ENCODE data around the gene PATJ. TPM values are rescaled to one million over a fixed set of nuclear protein-coding genes. Genes with fewer than 3 reads are reported as not detected.

The PATJ gene
- total and polyA plus RNA-seq, 2 experiments from 2014 or later, result 35.3 to 68.4 TPM

DNA sequence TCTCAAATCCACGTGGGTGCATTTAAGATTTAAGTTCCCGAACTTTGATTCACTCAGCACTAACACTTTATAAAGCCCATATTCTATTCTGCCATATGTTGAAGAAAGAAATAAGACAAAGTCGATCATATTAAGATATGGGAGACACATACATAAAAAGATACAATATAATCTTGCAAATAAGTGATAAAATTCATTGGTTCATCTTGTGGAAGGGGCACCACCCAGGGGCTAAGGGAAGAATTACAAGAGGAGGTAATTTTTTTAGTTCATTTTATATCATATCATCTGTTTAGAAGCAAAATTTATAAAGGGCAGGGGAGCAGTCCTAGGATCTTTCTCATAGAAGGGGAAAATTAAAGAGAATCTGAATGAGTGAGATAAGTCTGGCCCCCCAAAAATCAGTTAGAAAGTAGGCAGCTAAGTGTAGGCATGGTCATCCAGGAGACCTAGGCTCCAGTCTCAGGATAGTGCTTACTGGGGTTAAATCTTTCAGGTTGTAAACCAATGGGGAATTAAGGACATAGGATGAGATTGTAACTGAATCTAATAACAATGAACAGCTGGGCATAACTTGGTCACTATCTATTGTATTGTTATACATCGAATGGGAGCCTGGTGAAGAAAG, 328.2 kb downstream of the PATJ start:
- no peak overlapping the region for H3K4me3 ChIP-seq
- no peaks in the 10 kb centered on the region for H3K27me3 ChIP-seq (ENCODE audit: insufficient read depth)
- DNase-seq (ENCODE audit: low spot score), result peak; percentile 49
- Mint-ChIP-seq H3K27me3 (ENCODE audit: insufficient read depth, low read depth, poor library complexity) (no peaks in the 10 kb centered on the region), H3K27ac (no peak overlapping the region), H3K4me3 (no peak overlapping the region), H3K36me3 (ENCODE audit: low read depth) (peaks cover 23% of the 10 kb centered on the region), H3K9me3 (peaks cover 14% of the 10 kb centered on the region), H3K4me1 (peaks cover 3% of the 10 kb centered on the region; the same call in 1 of the 3 replicates)
- TF ChIP-seq REST (IDR thresholded peaks at IDR 0.05; ENCODE audit: unreplicated experiment) (no peak), STAT1 (IDR thresholded peaks at IDR 0.05; ENCODE audit: unreplicated experiment) (no peak), CTCF (conservative IDR thresholded peaks at IDR 0.05; ENCODE audit: low read depth in 2 of 2) (peak; percentile 62 to 97)
- H3K4me1 ChIP-seq (ENCODE audit: insufficient read depth), result no peaks in the 10 kb centered on the region
- ATAC-seq, result no peak
- no peak overlapping the region for H2AFZ ChIP-seq
- no peaks in the 10 kb centered on the region for H4K20me1 ChIP-seq (replicated peaks; ENCODE audit: insufficient read depth)
- H3K4me2 ChIP-seq, result no peak overlapping the region
- no peaks in the 10 kb centered on the region; the same call in 1 of the 2 replicates for H3K36me3 ChIP-seq (ENCODE audit: insufficient read depth)
- H3K27ac ChIP-seq (ENCODE audit: low read depth), result peak overlapping the region; percentile 12; the same call in 1 of the 2 replicates
- no peaks in the 10 kb centered on the region for H3K79me2 ChIP-seq (replicated peaks; ENCODE audit: insufficient read depth)
- H3F3A ChIP-seq (replicated peaks; ENCODE audit: low read depth), result 0 out of 2 replicates have a peak, but pooled peaks cover 2% of the 10 kb centered on the region
- no peaks in the 10 kb centered on the region for H3K9me2 ChIP-seq (ENCODE audit: insufficient read depth)

- no peaks in the 10 kb centered on the region for H3K27me3 Mint-ChIP-seq (ENCODE audit: insufficient read depth, low read depth, poor library complexity)
- peak; percentile 44 for ATAC-seq
- no peaks in the 10 kb centered on the region for H3K27me3 ChIP-seq (ENCODE audit: insufficient read depth)
- no peak for TF ChIP-seq ZNF114 (CRISPR knock-in tag; IDR thresholded peaks at IDR 0.05)
- TF ChIP-seq EZH2 (IDR thresholded peaks at IDR 0.05; ENCODE audit: low read depth, unreplicated experiment), result no peak
- no peak for TF ChIP-seq ETS1 (IDR thresholded peaks at IDR 0.05)
- TF ChIP-seq STAT1 (IDR thresholded peaks at IDR 0.05; ENCODE audit: unreplicated experiment), result no peak
- TF ChIP-seq EZH2phosphoT487 (IDR thresholded peaks at IDR 0.05; ENCODE audit: unreplicated experiment), result no peak
- no peak for TF ChIP-seq NANOG (IDR thresholded peaks at IDR 0.05; ENCODE audit: borderline replicate concordance)
- no peak for TF ChIP-seq CREB1 (CRISPR knock-in tag; IDR thresholded peaks at IDR 0.05; ENCODE audit: low read depth)
Measured at GRCh38 chr1:62071695-62072094, 329.4 kb downstream of the PATJ start.

More at GRCh38 chr1:62071695-62072094, 329.4 kb downstream of the PATJ start:
- Mint-ChIP-seq H3K36me3 (ENCODE audit: low read depth) (peaks cover 11% of the 10 kb centered on the region), H3K9me3 (peaks cover 5% of the 10 kb centered on the region), H3K4me3 (no peak overlapping the region), H3K4me1 (peaks cover 3% of the 10 kb centered on the region; the same call in 1 of the 3 replicates), H3K27ac (no peak overlapping the region)
- Histone ChIP-seq H3K4me2 (no peak overlapping the region), H3K36me3 (ENCODE audit: insufficient read depth) (no peaks in the 10 kb centered on the region), H2AFZ (no peak overlapping the region), H3K79me2 (replicated peaks; ENCODE audit: insufficient read depth) (no peaks in the 10 kb centered on the region), H3K27ac (ENCODE audit: low read depth) (0 out of 2 replicates have a peak overlapping the region, but pooled peaks have one; percentile 2), H3F3A (replicated peaks; ENCODE audit: low read depth) (0 out of 2 replicates have a peak, but pooled peaks cover 2% of the 10 kb centered on the region), H3K4me3 (no peak overlapping the region), H3K9me2 (ENCODE audit: insufficient read depth) (no peaks in the 10 kb centered on the region), H4K20me1 (replicated peaks; ENCODE audit: insufficient read depth) (no peaks in the 10 kb centered on the region), H3K4me1 (ENCODE audit: insufficient read depth) (no peaks in the 10 kb centered on the region)
- DNase-seq (ENCODE audit: low spot score), result peak; percentile 35
